Loucy (cell line): ENCODE measurements around the gene TASP1.

Source experiments
- CTCF ChIP-seq: fragments of 200-600 bp; sonication (generic); conservative IDR thresholded peaks from 2 replicates; pipeline ENCODE4 v1.5.1; 2014; ENCODE audit warnings: mild to moderate bottlenecking, antibody characterized with exemption, low read length
- EZH2phosphoT487 ChIP-seq: fragments of 200-600 bp; IDR thresholded peaks from 2 replicates; pipeline ENCODE4 v1.6.1; 2018; ENCODE audit warnings: antibody characterized with exemption, mild to moderate bottlenecking, moderate library complexity, borderline replicate concordance

GRCh38 chr20:13355941-13356486 is 282.7 kb downstream of the TASP1 start:
- no peak for TF ChIP-seq CTCF
- TF ChIP-seq EZH2phosphoT487, result no peak
